B cell (primary cell): ENCODE measurements around the gene GRK3. TPM values are rescaled to one million over a fixed set of nuclear protein-coding genes. Genes with fewer than 3 reads are reported as not detected.
A peak's percentile ranks its signal among the peaks of the same experiment; 100 is the strongest.

ENCODE experiments used
- ATAC-seq: fragments of 200-7000 bp; cut with Tn5 transposase; one replicate; pipeline ENCODE4 v1.10.0; 2021; ENCODE audit warnings: low read depth, mild to moderate bottlenecking, moderate number of reproducible peaks, moderate library complexity
- CTCF ChIA-PET: fragments of 350-600 bp; sonication (Branson Sonifier 250); formaldehyde crosslinking; loops from one replicate; lab custom pipeline; 2021; ENCODE audit warnings: antibody characterized with exemption, inconsistent platforms; lab: Charles Lee
- POLR2A ChIA-PET: fragments of 350-600 bp; sonication (Branson Sonifier 250); formaldehyde crosslinking; loops from one replicate; lab custom pipeline; 2021; ENCODE audit warnings: antibody characterized with exemption; lab: Charles Lee
- DNase-seq: peaks from one replicate; pipeline ENCODE4 v3.0.0; 2013
- H2AFZ ChIP-seq: 2 replicates; pipeline ENCODE4 v1.6.1; 2012; ENCODE audit warnings: mild to moderate bottlenecking, low read depth, low read length; ENCODE audit not compliant: insufficient read depth, poor library complexity, severe bottlenecking
- H3K27ac ChIP-seq, 2 donors: 1 replicate in 1 of 2; 2 replicates in 1 of 2; pipeline ENCODE4 v1.5.1; 2012 to 2013; ENCODE audit warnings: low read length in 2 of 2, mild to moderate bottlenecking in 2 of 2, moderate library complexity in 1 of 2
- H3K27me3 ChIP-seq, 4 experiments: fragments of 200-600 bp in 1 of 4; sonication (generic) in 1 of 4; replicated peaks in 1 of 4; 1 replicate in 2 of 4; 2 replicates in 2 of 4; pipeline versions ENCODE4 v1.6.1 to v1.7.0; 2013 to 2016; ENCODE audit warnings: low read length in 3 of 4, mild to moderate bottlenecking in 2 of 4, mixed read lengths in 1 of 4, moderate library complexity in 1 of 4; ENCODE audit not compliant: insufficient read depth in 4 of 4, control insufficient read depth in 3 of 4; ENCODE audit errors: control extremely low read depth in 1 of 4
- H3K36me3 ChIP-seq, 2 experiments: replicated peaks in 1 of 2; 1 replicate in 1 of 2; 2 replicates in 1 of 2; pipeline versions ENCODE4 v1.6.1 to v1.7.1; 2013; ENCODE audit warnings: low read length in 1 of 2; ENCODE audit not compliant: insufficient read depth in 2 of 2, control insufficient read depth in 1 of 2; ENCODE audit errors: control extremely low read depth in 1 of 2, extremely low read depth in 1 of 2
- H3K4me1 ChIP-seq, 2 donors: fragments of 200-600 bp in 1 of 2; sonication (generic) in 1 of 2; 1 replicate in 1 of 2; 2 replicates in 1 of 2; pipeline versions ENCODE4 v1.5.1 to v1.6.1; 2013 to 2017; ENCODE audit warnings: low read length in 2 of 2; ENCODE audit not compliant: control insufficient read depth in 2 of 2, insufficient read depth in 2 of 2
- H3K4me2 ChIP-seq: replicated peaks from 2 replicates; pipeline ENCODE3; 2012; ENCODE audit warnings: mild to moderate bottlenecking, low read depth, low read length; ENCODE audit not compliant: poor library complexity, severe bottlenecking
- H3K4me3 ChIP-seq, 5 experiments: fragments of 200-600 bp in 1 of 5; sonication (generic) in 1 of 5; 1 replicate in 3 of 5; 2 replicates in 2 of 5; pipeline versions ENCODE4 v1.5.1 to v1.7.0; 2011 to 2016; ENCODE audit warnings: low read length in 4 of 5, mild to moderate bottlenecking in 4 of 5, low read depth in 2 of 5, control low read depth in 1 of 5, moderate library complexity in 1 of 5; ENCODE audit not compliant: insufficient read depth in 1 of 5; ENCODE audit errors: control extremely low read depth in 1 of 5, extremely low read depth in 1 of 5
- H3K79me2 ChIP-seq: fragments of 200-600 bp; sonication (generic); one replicate; pipeline ENCODE4 v1.6.0; 2016; ENCODE audit warnings: low read length; ENCODE audit not compliant: control insufficient read depth, insufficient read depth
- H3K9ac ChIP-seq: fragments of 200-600 bp; sonication (generic); 2 replicates; pipeline ENCODE4 v1.6.1; 2017; ENCODE audit warnings: mild to moderate bottlenecking, low read length, moderate library complexity
- H3K9me3 ChIP-seq, 3 donors: one replicate each; pipeline versions ENCODE4 v1.6.1 to v1.7.1; 2013; ENCODE audit warnings: low read length in 2 of 3; ENCODE audit not compliant: control insufficient read depth in 2 of 3, insufficient read depth in 1 of 3; ENCODE audit errors: control extremely low read depth in 1 of 3
- H4K20me1 ChIP-seq: 2 replicates; pipeline ENCODE4 v1.6.0; 2012; ENCODE audit warnings: mild to moderate bottlenecking, low read length; ENCODE audit not compliant: insufficient read depth, control insufficient read depth, poor library complexity, severe bottlenecking
- H3K27ac Mint-ChIP-seq: one replicate; pipeline ENCODE4 v1.8.0; 2021; ENCODE audit warnings: mixed read lengths
- H3K27me3 Mint-ChIP-seq: one replicate; pipeline ENCODE4 v1.8.0; 2021; ENCODE audit warnings: mixed read lengths
- H3K4me1 Mint-ChIP-seq: one replicate; pipeline ENCODE4 v1.8.0; 2021; ENCODE audit warnings: mixed read lengths
- H3K4me3 Mint-ChIP-seq: one replicate; pipeline ENCODE4 v1.8.0; 2021; ENCODE audit warnings: mixed read lengths
- H3K9me3 Mint-ChIP-seq: one replicate; pipeline ENCODE4 v1.8.0; 2022; ENCODE audit warnings: mixed read lengths; ENCODE audit not compliant: insufficient read depth
- EZH2 ChIP-seq: IDR thresholded peaks from 2 replicates; pipeline ENCODE4 v1.6.1; 2012; ENCODE audit warnings: borderline replicate concordance, low read depth, mild to moderate bottlenecking, moderate library complexity, low read length; ENCODE audit not compliant: insufficient read depth, poor library complexity, severe bottlenecking
- WGBS: methylation state at CpG from one replicate; pipeline ENCODE4 v1.1.5; 2013; ENCODE audit warnings: missing lambda C conversion rate; ENCODE audit not compliant: insufficient coverage; 5-methylcytosine and 5-hydroxymethylcytosine counted together
- intact Hi-C: fragments of 100-400 bp; cut with micrococcal nuclease; formaldehyde crosslinking; loops from one replicate; pipeline ENCODE4 v1.10.0; 2022
- polyA plus RNA-seq: library from polyadenylated mRNA; depleted of rRNA; stranded (reverse); fragments of >200 nt; gene quantifications from 2 replicates; pipeline ENCODE4 v1.2.3, GENCODE V29; 2012
- total RNA-seq, 2 donors: library from RNA; stranded (reverse); fragments of 120-200 nt in 1 of 2; gene quantifications; 1 replicate in 1 of 2; 2 replicates in 1 of 2; pipeline versions ENCODE4 v1.2.3 to v1.2.4, GENCODE V29; 2013 to 2022
- TF ChIP-seq, protein P1 (sequence below): fragments of 200-600 bp; IDR thresholded peaks from one replicate; pipeline ENCODE4 v1.8.0; 2022; ENCODE audit warnings: antibody characterized with exemption, mild to moderate bottlenecking

The GRK3 gene
- total and polyA plus RNA-seq, 2 donors (not counting 1 experiment from before 2014, with no cell fraction given): 17.6 to 61.0 TPM

DNA sequence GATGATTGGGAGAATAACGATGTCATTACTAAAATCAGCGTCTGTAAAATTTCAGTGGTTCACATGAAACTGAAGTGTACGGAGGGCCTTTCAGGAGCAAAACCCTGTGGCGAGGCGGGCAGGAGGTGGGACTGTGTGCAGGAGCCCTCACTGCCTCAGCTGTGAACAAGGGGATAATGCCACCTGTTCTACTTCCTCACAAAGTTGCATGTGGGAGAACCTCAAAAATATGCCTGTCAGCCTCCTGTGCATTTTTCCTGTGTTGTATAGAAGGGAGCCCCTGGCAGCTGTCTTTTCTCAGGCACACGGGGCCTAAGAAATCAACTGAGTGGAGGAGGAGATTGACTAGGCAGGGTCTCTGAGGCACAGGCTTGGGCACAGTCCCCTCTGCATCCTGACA is 134.5 kb downstream of the GRK3 start:
- ChIA-PET POLR2A (no interaction called here), CTCF (interaction anchor here (1.2 to 5.3 kb wide), 3 partner anchors 154 to 236 kb away, joined by 4 to 104 read pairs (median 41); no protein-coding TSS in a partner anchor)
- no peak overlapping the region for H3K4me2 ChIP-seq
- no peak overlapping the region for H3K27ac ChIP-seq
- H3K4me1 Mint-ChIP-seq: peaks cover 6% of the 10 kb centered on the region
- H3K9me3 ChIP-seq: no peaks in the 10 kb centered on the region
- no peak overlapping the region for H3K9ac ChIP-seq
- no peak overlapping the region for H2AFZ ChIP-seq
- peaks cover 6% of the 10 kb centered on the region for H4K20me1 ChIP-seq
- ATAC-seq (no peak), DNase-seq (no peak)
- H3K36me3 ChIP-seq: peaks cover 2 to 68% of the 10 kb centered on the region in 2 experiments
- H3K9me3 Mint-ChIP-seq: no peaks in the 10 kb centered on the region
- WGBS: 78% methylated on average over 6 of the region's 6 CpGs
- H3K4me3 Mint-ChIP-seq: no peak overlapping the region
- TF ChIP-seq, protein P1, sequence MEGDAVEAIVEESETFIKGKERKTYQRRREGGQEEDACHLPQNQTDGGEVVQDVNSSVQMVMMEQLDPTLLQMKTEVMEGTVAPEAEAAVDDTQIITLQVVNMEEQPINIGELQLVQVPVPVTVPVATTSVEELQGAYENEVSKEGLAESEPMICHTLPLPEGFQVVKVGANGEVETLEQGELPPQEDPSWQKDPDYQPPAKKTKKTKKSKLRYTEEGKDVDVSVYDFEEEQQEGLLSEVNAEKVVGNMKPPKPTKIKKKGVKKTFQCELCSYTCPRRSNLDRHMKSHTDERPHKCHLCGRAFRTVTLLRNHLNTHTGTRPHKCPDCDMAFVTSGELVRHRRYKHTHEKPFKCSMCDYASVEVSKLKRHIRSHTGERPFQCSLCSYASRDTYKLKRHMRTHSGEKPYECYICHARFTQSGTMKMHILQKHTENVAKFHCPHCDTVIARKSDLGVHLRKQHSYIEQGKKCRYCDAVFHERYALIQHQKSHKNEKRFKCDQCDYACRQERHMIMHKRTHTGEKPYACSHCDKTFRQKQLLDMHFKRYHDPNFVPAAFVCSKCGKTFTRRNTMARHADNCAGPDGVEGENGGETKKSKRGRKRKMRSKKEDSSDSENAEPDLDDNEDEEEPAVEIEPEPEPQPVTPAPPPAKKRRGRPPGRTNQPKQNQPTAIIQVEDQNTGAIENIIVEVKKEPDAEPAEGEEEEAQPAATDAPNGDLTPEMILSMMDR: no peak
- TF ChIP-seq EZH2: no peak
- H3K4me3 ChIP-seq: no peak overlapping the region
- no peaks in the 10 kb centered on the region for H3K27me3 ChIP-seq
- no peaks in the 10 kb centered on the region for H3K79me2 ChIP-seq
- H3K27ac Mint-ChIP-seq: peak overlapping the region; percentile 50
- no peaks in the 10 kb centered on the region for H3K4me1 ChIP-seq
- intact Hi-C loops: no loop called here
- no peaks in the 10 kb centered on the region for H3K27me3 Mint-ChIP-seq

- Mint-ChIP-seq H3K9me3 (no peaks in the 10 kb centered on the region), H3K4me1 (peaks cover 6% of the 10 kb centered on the region), H3K4me3 (no peak overlapping the region), H3K27me3 (no peaks in the 10 kb centered on the region), H3K27ac (no peak overlapping the region)
- Histone ChIP-seq H3K4me2 (no peak overlapping the region), H3K27ac (no peak overlapping the region), H3K4me1 (no peaks in the 10 kb centered on the region), H3K79me2 (no peaks in the 10 kb centered on the region), H3K4me3 (no peak overlapping the region), H3K27me3 (no peaks in the 10 kb centered on the region), H4K20me1 (peaks cover 6% of the 10 kb centered on the region), H3K36me3 (peaks cover 2 to 72% of the 10 kb centered on the region in 2 experiments), H2AFZ (no peak overlapping the region), H3K9ac (no peak overlapping the region), H3K9me3 (no peaks in the 10 kb centered on the region)
- intact Hi-C loops: no loop called here
- ATAC-seq: no peak
- 100% methylated on average over 10 of the region's 13 CpGs for WGBS
- no peak for DNase-seq
- ChIA-PET CTCF (interaction anchor here (1.0 to 5.0 kb wide), 13 partner anchors 8 to 254 kb away, joined by 3 to 104 read pairs (median 5); partner anchors contain the start of gene GRK3), POLR2A (interaction anchor here (0.6 kb wide), 1 partner anchor 185 kb away, joined by 3 read pairs; no protein-coding TSS in a partner anchor)
- no peak for TF ChIP-seq EZH2
- TF ChIP-seq, protein P1: no peak
Observed at GRCh38 chr22:25701056-25701780, 136.7 kb downstream of the GRK3 start.
